Measurements from ENCODE around the gene SPDYE2. TPM values are rescaled to one million over a fixed set of nuclear protein-coding genes. Genes with fewer than 3 reads are reported as not detected.

The SPDYE2 gene
- total RNA-seq, 2 experiments from 2014 or later: 0.33 to 0.36 TPM

Other genes starting within 250 kb of the SPDYE2 start
- gene SPDYE6, start 194.8 kb upstream of the SPDYE2 start, total RNA-seq: not detected
- gene PRKRIP1, start 154.9 kb upstream of the SPDYE2 start, total RNA-seq: 10 to 100 TPM; 47.4 to 48.0 TPM
- 10 to 100 TPM; 12.3 to 16.5 TPM for gene ORAI2, start 117.7 kb upstream of the SPDYE2 start, total RNA-seq
- gene ALKBH4, start 86.4 kb upstream of the SPDYE2 start, total RNA-seq: 1 to 10 TPM; 2.9 to 3.5 TPM
- gene LRWD1, start 86.2 kb upstream of the SPDYE2 start, total RNA-seq: 10 to 100 TPM; 12.9 to 13.9 TPM
- gene POLR2J, start 72.3 kb upstream of the SPDYE2 start, total RNA-seq: 10 to 100 TPM; 35.8 to 39.7 TPM
- 10 to 100 TPM; 31.9 to 40.7 TPM for gene RASA4B, start 33.4 kb upstream of the SPDYE2 start, total RNA-seq
- 100 to 1,000 TPM; 115 to 122 TPM for gene UPK3BL2, start 7.5 kb upstream of the SPDYE2 start, total RNA-seq
- gene POLR2J3, start 21.4 kb downstream of the SPDYE2 start, total RNA-seq: 10 to 100 TPM; 82.5 to 90.6 TPM
- 10 to 100 TPM; 37.8 to 42.1 TPM for gene RASA4, start 65.5 kb downstream of the SPDYE2 start, total RNA-seq
- 10 to 100 TPM; 27.2 to 28.4 TPM for gene UPK3BL1, start 91.6 kb downstream of the SPDYE2 start, total RNA-seq
- gene SPDYE2B, start 99.1 kb downstream of the SPDYE2 start, total RNA-seq: not detected
- gene POLR2J2, start 120.4 kb downstream of the SPDYE2 start, total RNA-seq: 10 to 100 TPM; 76.6 to 81.3 TPM
- gene FAM185A, start 197.8 kb downstream of the SPDYE2 start, total RNA-seq: 1 to 10 TPM; 4.5 to 4.9 TPM

Data from CD4-positive, alpha-beta T cell (primary cell).